ENCODE measurements around the gene SPDYE2B.
"Not testable (repeated sequence)": the region's sequence is repeated elsewhere in the genome, so short reads cannot be mapped to it uniquely, and the experiment has no call there.

The SPDYE2B gene

GRCh38 chr7:102649924-102650323, at the start of gene SPDYE2B:
TSS of gene SPDYE2B (plus strand) at chr7:102650319. CDS start at chr7:102652349, 2,030 bp downstream.
- not testable (repeated sequence) for DNase-seq

- DNase-seq, result not testable (repeated sequence)
Observed at GRCh38 chr7:102602317-102602716, 47.8 kb upstream of the SPDYE2B start.

- DNase-seq, result not testable (repeated sequence)
Observed at GRCh38 chr7:102604431-102605145, 45.5 kb upstream of the SPDYE2B start.

- not testable (repeated sequence) for DNase-seq
Observed at GRCh38 chr7:102606848-102607247, 43.3 kb upstream of the SPDYE2B start.

- DNase-seq, result not testable (repeated sequence)
Observed at GRCh38 chr7:102609734-102610133, 40.4 kb upstream of the SPDYE2B start.

GRCh38 chr7:102610441-102610840, 39.7 kb upstream of the SPDYE2B start:
- not testable (repeated sequence) for DNase-seq

GRCh38 chr7:102611013-102611674, 39.0 kb upstream of the SPDYE2B start:
- not testable (repeated sequence) for DNase-seq

- not testable (repeated sequence) for DNase-seq
Observed at GRCh38 chr7:102611675-102612325, 38.3 kb upstream of the SPDYE2B start.

- DNase-seq, result not testable (repeated sequence)
Observed at GRCh38 chr7:102613575-102614345, 36.4 kb upstream of the SPDYE2B start.

- DNase-seq, result not testable (repeated sequence)
Observed at GRCh38 chr7:102614346-102614697, 35.8 kb upstream of the SPDYE2B start.

- not testable (repeated sequence) for DNase-seq
Observed at GRCh38 chr7:102614873-102615272, 35.2 kb upstream of the SPDYE2B start.

- DNase-seq, result not testable (repeated sequence)
Observed at GRCh38 chr7:102615930-102616329, 34.2 kb upstream of the SPDYE2B start.

GRCh38 chr7:102616507-102617125, 33.5 kb upstream of the SPDYE2B start, which contains the start of gene RASA4:
TSS of gene RASA4 (minus strand) at chr7:102616756. CDS start at chr7:102616689, 67 bp downstream.
- not testable (repeated sequence) for DNase-seq

- not testable (repeated sequence) for DNase-seq
Observed at GRCh38 chr7:102618122-102618521, 32.0 kb upstream of the SPDYE2B start.

- not testable (repeated sequence) for DNase-seq
Observed at GRCh38 chr7:102627271-102627904, 22.7 kb upstream of the SPDYE2B start.

GRCh38 chr7:102630622-102631021, 19.5 kb upstream of the SPDYE2B start:
- DNase-seq, result not testable (repeated sequence)

GRCh38 chr7:102634299-102634698, 15.8 kb upstream of the SPDYE2B start:
- DNase-seq, result not testable (repeated sequence)

- not testable (repeated sequence) for DNase-seq
Observed at GRCh38 chr7:102635354-102635753, 14.8 kb upstream of the SPDYE2B start.

- DNase-seq, result not testable (repeated sequence)
Observed at GRCh38 chr7:102636956-102637355, 13.2 kb upstream of the SPDYE2B start.

GRCh38 chr7:102638848-102639247, 11.3 kb upstream of the SPDYE2B start:
- DNase-seq, result not testable (repeated sequence)

GRCh38 chr7:102642691-102643090, 7.4 kb upstream of the SPDYE2B start, which contains the start of gene UPK3BL1:
TSS of gene UPK3BL1 (minus strand) at chr7:102642791. CDS start at chr7:102642741, 50 bp downstream.
- not testable (repeated sequence) for DNase-seq

Data from NCI-H1048 (cell line).